GM18870 (cell line): ENCODE data around the gene AGXT.
"Not testable (repeated sequence)": the region's sequence is repeated elsewhere in the genome, so short reads cannot be mapped to it uniquely, and the experiment has no call there.

Experiments used
- ATAC-seq: cut with Tn5 transposase; IDR thresholded peaks from one replicate; pipeline ENCODE4 v1.9.1; 2021; ENCODE audit warnings: moderate library complexity; ENCODE audit not compliant: unreplicated experiment

AGXT gene

GRCh38 chr2:240839152-240840143, 29.2 kb upstream of the AGXT start:
- ATAC-seq: no peak

GRCh38 chr2:240840435-240841060, 28.1 kb upstream of the AGXT start:
- no peak for ATAC-seq

- not testable (repeated sequence) for ATAC-seq
These were observed 22.3 kb upstream of the AGXT start for GRCh38 chr2:240846309-240846708.

GRCh38 chr2:240846873-240847595, 21.6 kb upstream of the AGXT start:
- no peak for ATAC-seq

GRCh38 chr2:240847817-240848216, 20.8 kb upstream of the AGXT start:
- ATAC-seq: no peak

GRCh38 chr2:240848900-240849680, 19.5 kb upstream of the AGXT start:
- ATAC-seq: no peak

GRCh38 chr2:240850026-240850425, 18.6 kb upstream of the AGXT start:
- no peak for ATAC-seq

- ATAC-seq: no peak
These were observed 17.9 kb upstream of the AGXT start for GRCh38 chr2:240850756-240851077.

GRCh38 chr2:240851078-240851991, 17.3 kb upstream of the AGXT start:
- no peak for ATAC-seq

GRCh38 chr2:240852671-240853314, 15.8 kb upstream of the AGXT start:
- no peak for ATAC-seq

- ATAC-seq: no peak
These were observed 13.0 kb upstream of the AGXT start for GRCh38 chr2:240855670-240856069.

- ATAC-seq: no peak
These were observed 12.3 kb upstream of the AGXT start for GRCh38 chr2:240856151-240856980.

GRCh38 chr2:240857039-240858008, 11.3 kb upstream of the AGXT start:
- no peak for ATAC-seq

GRCh38 chr2:240858321-240858720, 10.3 kb upstream of the AGXT start:
- no peak for ATAC-seq

- no peak for ATAC-seq
These were observed 9.8 kb upstream of the AGXT start for GRCh38 chr2:240858871-240859270.

- ATAC-seq: no peak
These were observed 7.1 kb upstream of the AGXT start for GRCh38 chr2:240861547-240861946.

- ATAC-seq: no peak
These were observed 4.1 kb upstream of the AGXT start for GRCh38 chr2:240864475-240864874.
